GM18909 (cell line): ENCODE data around the gene ROR1.

Source experiments
- ATAC-seq: cut with Tn5 transposase; IDR thresholded peaks from one replicate; pipeline ENCODE4 v1.9.1; 2021; ENCODE audit warnings: mild to moderate bottlenecking; ENCODE audit not compliant: unreplicated experiment, poor library complexity

Gene ROR1

GRCh38 chr1:63920154-63921117, 146.6 kb downstream of the ROR1 start:
- ATAC-seq = no peak

DNA sequence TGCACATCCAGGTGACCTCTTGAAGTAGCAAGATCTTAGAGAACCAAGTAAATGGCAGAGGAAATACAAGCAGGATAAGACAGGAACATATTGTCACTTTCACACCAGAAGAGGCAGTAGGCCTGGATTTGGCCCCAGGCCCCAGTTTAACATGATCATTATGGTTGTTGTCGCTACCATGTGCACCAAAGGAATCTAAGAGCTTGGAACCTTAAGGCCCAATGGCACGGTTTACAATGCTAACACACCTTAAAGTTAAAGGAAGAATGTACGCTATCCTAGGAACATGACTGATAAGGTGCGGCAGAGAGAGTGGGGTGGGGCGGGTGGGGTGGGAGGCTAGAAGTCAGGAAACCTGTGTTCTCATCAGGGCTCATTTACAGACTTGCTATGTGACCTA, 147.5 kb downstream of the ROR1 start:
- no peak for ATAC-seq

GRCh38 chr1:63921802-63922201, 148.0 kb downstream of the ROR1 start:
- no peak for ATAC-seq

DNA sequence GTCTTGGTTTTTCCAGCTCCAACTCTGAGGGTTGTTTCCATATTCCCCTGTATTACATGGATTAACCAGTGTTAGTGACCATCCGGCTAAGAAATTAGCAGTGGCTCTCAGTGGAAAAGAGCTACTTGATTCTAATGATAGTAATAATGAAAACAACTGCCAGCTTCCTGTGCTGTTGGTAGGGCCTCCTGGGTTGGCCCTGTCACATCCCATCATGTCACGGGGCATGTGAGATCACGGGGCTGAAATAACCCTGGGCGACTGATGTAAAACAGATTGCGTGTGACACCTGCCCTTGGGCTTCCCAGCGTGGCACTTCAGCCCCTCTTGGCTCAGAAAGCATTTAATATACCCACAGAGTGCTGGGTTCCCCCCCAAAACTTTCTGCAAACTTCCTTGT, 149.0 kb downstream of the ROR1 start:
- no peak for ATAC-seq

- ATAC-seq = no peak
Measured at GRCh38 chr1:63923302-63923701, 149.5 kb downstream of the ROR1 start.

GRCh38 chr1:63924600-63924999, 150.8 kb downstream of the ROR1 start:
- no peak for ATAC-seq

DNA sequence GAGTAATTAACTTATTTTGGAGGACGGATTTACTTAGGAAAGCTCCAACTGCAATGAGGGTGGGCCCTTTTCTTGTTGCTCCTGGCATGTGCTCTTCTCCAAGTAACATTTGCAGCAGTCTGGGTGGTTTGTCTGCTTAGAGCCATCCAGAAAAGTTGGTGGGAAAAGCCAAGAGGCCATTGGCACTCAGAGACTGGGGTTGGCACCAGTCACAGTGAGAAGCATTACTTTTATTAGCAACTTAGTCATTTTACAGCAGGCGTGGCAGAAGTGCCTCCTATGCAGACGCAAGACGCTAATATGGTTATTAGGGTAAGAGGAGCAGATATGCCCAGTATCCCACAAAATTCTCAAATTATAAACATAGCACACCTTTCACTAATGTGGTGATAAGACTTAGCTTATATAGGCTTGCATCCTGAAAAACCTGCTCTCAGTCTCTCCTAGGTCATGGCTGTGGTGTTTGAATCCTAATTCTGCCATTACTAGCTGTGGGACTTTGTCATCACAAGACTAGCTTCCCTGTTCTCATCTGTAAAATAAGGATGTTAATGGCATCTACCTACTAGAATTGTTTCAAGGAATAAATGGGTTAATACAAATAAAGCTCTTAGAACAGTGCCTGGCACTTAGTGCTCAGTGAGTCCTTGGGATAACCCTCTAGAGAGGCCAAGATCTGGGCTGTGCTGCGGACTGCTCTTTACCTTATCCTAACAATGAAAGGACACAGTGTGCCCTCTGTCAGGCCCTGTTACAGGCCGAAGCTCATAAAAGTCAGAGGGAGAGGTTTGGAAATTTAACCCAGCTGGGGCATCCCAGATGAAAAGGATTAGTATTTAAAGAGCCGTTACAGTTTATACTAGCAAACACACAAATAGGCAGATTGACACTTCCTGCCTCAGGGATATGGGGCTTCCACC, 154.6 kb downstream of the ROR1 start:
- ATAC-seq = no peak

DNA sequence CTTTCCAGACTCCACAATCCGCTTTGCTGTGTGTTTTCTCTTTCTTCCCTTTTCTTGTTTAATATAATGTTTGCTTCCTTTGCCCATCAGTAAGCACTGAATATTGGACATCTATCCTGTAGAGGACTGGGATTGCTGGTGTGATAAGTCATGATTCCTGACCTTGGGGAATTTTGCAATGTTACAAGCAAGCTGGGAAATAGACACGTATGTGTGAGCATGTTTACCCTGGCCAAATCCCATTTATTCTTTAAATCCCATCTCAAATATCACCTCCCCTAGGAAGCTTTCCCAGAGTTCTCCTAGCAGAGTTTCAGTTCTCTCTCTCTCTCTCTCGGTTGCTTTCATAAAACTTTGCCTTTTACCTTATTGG, 155.3 kb downstream of the ROR1 start:
- ATAC-seq = no peak

DNA sequence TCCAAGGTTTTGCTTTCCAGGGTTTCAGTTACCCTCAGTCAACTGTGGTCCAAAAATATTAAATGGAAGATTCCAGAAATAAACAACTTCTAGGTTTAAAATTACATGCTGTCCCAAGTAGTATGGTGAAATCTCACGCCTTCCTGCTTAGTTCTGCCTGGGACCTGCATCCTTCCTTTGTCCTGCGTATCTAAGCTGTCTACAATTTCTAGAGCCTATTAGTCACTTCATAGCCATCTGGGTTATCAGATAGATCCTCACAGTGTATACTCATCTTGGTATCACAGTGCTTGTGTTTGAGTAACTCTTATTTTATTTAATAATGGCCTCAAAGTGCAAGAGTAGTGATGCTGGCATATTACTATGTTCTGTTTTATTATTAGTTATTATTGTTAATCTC, 157.7 kb downstream of the ROR1 start:
- no peak for ATAC-seq

DNA sequence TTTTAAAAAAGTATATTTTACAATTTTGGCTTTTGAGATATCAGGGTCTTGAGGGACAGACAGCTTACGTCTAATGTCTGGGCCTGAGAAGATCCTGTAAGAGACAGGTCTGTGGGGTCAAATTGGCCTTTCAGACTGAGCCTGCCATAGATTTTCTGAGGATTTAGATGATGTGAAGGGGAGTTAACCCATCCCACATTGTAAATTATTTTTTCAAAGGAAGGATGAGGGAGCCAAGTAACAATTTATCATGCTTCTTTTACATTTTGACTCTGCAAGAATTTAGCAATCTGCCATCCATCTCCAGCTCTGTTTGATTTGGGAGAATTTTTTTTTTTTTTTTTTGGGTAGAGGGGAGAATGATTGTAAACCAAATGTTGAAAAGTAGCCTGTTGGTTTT, 160.9 kb downstream of the ROR1 start:
- no peak for ATAC-seq

GRCh38 chr1:63935143-63935542, 161.3 kb downstream of the ROR1 start:
- ATAC-seq = peak; percentile 53

GRCh38 chr1:63935553-63935952, 161.7 kb downstream of the ROR1 start:
- peak; percentile 89 for ATAC-seq

GRCh38 chr1:63936276-63936675, 162.5 kb downstream of the ROR1 start:
- ATAC-seq = no peak

DNA sequence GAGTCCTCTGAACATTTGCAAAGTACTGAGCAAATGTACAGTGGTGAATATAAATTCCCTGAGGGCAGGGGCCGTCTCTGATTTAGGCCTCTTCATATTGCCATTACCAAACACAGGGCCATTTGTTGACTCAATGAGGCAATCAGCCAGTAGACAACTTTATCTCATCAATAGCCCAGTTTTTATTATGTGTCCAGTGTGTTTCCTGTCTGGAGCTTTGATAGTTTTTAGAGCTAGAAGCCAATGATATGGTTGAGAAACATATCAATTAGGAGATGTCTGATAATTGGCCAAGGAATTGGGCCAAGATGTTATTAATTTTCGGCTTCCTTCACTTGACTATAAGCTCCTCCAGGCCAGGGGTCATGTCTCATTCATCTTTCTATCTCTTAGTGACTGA, 163.0 kb downstream of the ROR1 start:
- ATAC-seq = no peak

GRCh38 chr1:63937461-63938022, 163.7 kb downstream of the ROR1 start:
- peak; percentile 43 for ATAC-seq

DNA sequence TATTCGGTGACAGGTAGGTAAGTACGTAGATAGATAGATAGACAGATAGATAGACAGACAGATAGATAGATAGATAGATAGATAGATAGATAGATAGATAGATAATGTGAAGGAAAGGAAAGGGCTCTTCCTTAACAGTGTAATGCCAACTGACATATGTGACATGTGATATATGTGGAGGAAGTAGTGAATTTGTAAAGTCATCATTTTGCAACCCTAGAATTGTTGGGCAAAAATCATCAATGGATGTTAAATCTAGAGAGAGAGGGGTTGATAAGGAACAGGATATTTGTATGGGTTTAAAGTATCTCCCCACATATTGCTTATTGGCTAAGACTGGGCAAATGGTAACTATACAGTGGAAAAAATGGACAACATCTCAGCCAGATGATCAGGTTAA, 166.6 kb downstream of the ROR1 start:
- no peak for ATAC-seq

- no peak for ATAC-seq
Measured at GRCh38 chr1:63943393-63943792, 169.6 kb downstream of the ROR1 start.

- ATAC-seq = no peak
Measured at GRCh38 chr1:63945943-63946342, 172.1 kb downstream of the ROR1 start.

- no peak for ATAC-seq
Measured at GRCh38 chr1:63946866-63947491, 173.2 kb downstream of the ROR1 start.

DNA sequence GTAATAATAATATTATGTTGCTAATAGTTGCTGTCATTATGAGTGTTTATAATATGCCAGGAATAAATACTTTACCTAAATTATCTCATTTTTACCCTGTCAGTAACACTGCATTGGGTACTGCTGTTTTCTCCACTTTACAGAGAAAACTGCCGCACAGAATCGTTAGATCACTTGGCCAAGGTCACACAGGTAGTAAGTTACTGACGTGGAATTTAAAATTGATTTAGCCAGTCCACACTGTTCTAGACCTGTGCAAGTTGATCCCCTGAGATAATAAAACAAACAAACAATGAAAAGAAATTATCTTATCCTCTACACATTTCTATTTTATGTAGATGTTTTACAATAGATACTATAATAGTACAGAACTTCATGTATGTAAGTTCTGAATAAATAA, 174.1 kb downstream of the ROR1 start:
- no peak for ATAC-seq
